WTC11 (cell line): Measurements from ENCODE around the gene GGNBP2. TPM values are rescaled to one million over a fixed set of nuclear protein-coding genes. Genes with fewer than 3 reads are reported as not detected.

Source experiments
- ATAC-seq: fragments of 200-7000 bp; cut with Tn5 transposase; 2 replicates; pipeline ENCODE4 v1.10.0; 2021; ENCODE audit warnings: mild to moderate bottlenecking, moderate library complexity
- CTCF ChIA-PET: fragments of 300-600 bp; sonication (Branson Sonifier 250); formaldehyde crosslinking; loops from one replicate; lab custom pipeline; 2021; ENCODE audit warnings: antibody characterized with exemption; lab: Charles Lee
- POLR2A ChIA-PET: fragments of 350-600 bp; sonication (Branson Sonifier 250); formaldehyde crosslinking; loops from one replicate; lab custom pipeline; 2021; ENCODE audit warnings: antibody characterized with exemption; lab: Charles Lee
- DNase-seq: peaks from one replicate; pipeline ENCODE4 v3.0.0; 2021; ENCODE audit warnings: low spot score
- H3K27ac Mint-ChIP-seq: 2 replicates; pipeline ENCODE4 v1.8.0; 2021; ENCODE audit warnings: mixed read lengths
- H3K27me3 Mint-ChIP-seq: 2 replicates; pipeline ENCODE4 v1.8.0; 2021; ENCODE audit warnings: low read depth, mild to moderate bottlenecking, moderate library complexity, mixed read lengths
- H3K36me3 Mint-ChIP-seq: 2 replicates; pipeline ENCODE4 v1.8.0; 2021; ENCODE audit warnings: mixed read lengths
- H3K4me1 Mint-ChIP-seq: 2 replicates; pipeline ENCODE4 v1.8.0; 2022; ENCODE audit warnings: mixed read lengths
- H3K4me3 Mint-ChIP-seq: 2 replicates; pipeline ENCODE4 v1.8.0; 2021; ENCODE audit warnings: mild to moderate bottlenecking, moderate library complexity, mixed read lengths
- H3K9me3 Mint-ChIP-seq: 2 replicates; pipeline ENCODE4 v1.8.0; 2021; ENCODE audit warnings: mixed read lengths
- EMX1 ChIP-seq: fragments of 250-450 bp; sonication (Bioruptor Pico); IDR thresholded peaks from 2 replicates; pipeline ENCODE4 v1.8.0; 2021; ENCODE audit warnings: mild to moderate bottlenecking
- ERG ChIP-seq: fragments of 250-450 bp; sonication (Bioruptor Pico); IDR thresholded peaks from 2 replicates; pipeline ENCODE4 v1.8.0; 2021; ENCODE audit warnings: mild to moderate bottlenecking
- FOXP1 ChIP-seq: sonication (generic); formaldehyde crosslinking; IDR thresholded peaks from 2 replicates; pipeline ENCODE4 v1.8.0; 2022; ENCODE audit warnings: missing genetic modification reagents, mild to moderate bottlenecking, moderate library complexity, borderline replicate concordance
- HMGA2 ChIP-seq: fragments of 250-450 bp; sonication (Bioruptor Pico); IDR thresholded peaks from 2 replicates; pipeline ENCODE4 v1.4.0; 2021; ENCODE audit warnings: mild to moderate bottlenecking, moderate library complexity
- MXD4 ChIP-seq: fragments of 250-450 bp; sonication (Bioruptor Pico); IDR thresholded peaks from 2 replicates; pipeline ENCODE4 v1.8.0; 2021; ENCODE audit warnings: mild to moderate bottlenecking, moderate library complexity, borderline replicate concordance
- RELA ChIP-seq: sonication (generic); formaldehyde crosslinking; IDR thresholded peaks from 2 replicates; pipeline ENCODE4 v1.8.1; 2022; ENCODE audit warnings: missing genetic modification reagents, mild to moderate bottlenecking, borderline replicate concordance
- SOX15 ChIP-seq: fragments of 250-450 bp; sonication (Bioruptor Pico); IDR thresholded peaks from 2 replicates; pipeline ENCODE4 v1.9.0; 2021; ENCODE audit warnings: mild to moderate bottlenecking
- TCF7 ChIP-seq: sonication (generic); formaldehyde crosslinking; IDR thresholded peaks from 2 replicates; pipeline ENCODE4 v1.8.0; 2022; ENCODE audit warnings: mild to moderate bottlenecking, low read depth, missing genetic modification reagents, moderate library complexity
- TEAD1 ChIP-seq: sonication (generic); formaldehyde crosslinking; IDR thresholded peaks from 2 replicates; pipeline ENCODE4 v1.8.0; 2022; ENCODE audit warnings: mild to moderate bottlenecking, missing genetic modification reagents
- TEAD4 ChIP-seq: sonication (generic); formaldehyde crosslinking; IDR thresholded peaks from 2 replicates; pipeline ENCODE4 v1.8.0; 2022; ENCODE audit warnings: mild to moderate bottlenecking, missing genetic modification reagents
- TP53 ChIP-seq: sonication (generic); formaldehyde crosslinking; IDR thresholded peaks from 2 replicates; pipeline ENCODE4 v1.8.1; 2023; ENCODE audit warnings: mild to moderate bottlenecking, missing genetic modification reagents
- ZBTB21 ChIP-seq: sonication (generic); formaldehyde crosslinking; IDR thresholded peaks from 2 replicates; pipeline ENCODE4 v1.8.1; 2023; ENCODE audit warnings: mild to moderate bottlenecking, missing genetic modification reagents, borderline replicate concordance
- ZNF121 ChIP-seq: sonication (generic); formaldehyde crosslinking; IDR thresholded peaks from 2 replicates; pipeline ENCODE4 v1.8.0; 2023; ENCODE audit warnings: missing genetic modification reagents
- ZNF138 ChIP-seq: sonication (generic); formaldehyde crosslinking; conservative IDR thresholded peaks from 2 replicates; pipeline ENCODE4 v1.8.1; 2022; ENCODE audit warnings: mild to moderate bottlenecking, moderate library complexity, missing genetic modification reagents
- total RNA-seq: library from RNA; stranded (reverse); gene quantifications from 3 replicates; pipeline ENCODE4 v1.2.3, GENCODE V29; 2021
- TF ChIP-seq, protein P1 (sequence below): sonication (generic); formaldehyde crosslinking; IDR thresholded peaks from 2 replicates; pipeline ENCODE4 v1.8.0; 2022; ENCODE audit warnings: mild to moderate bottlenecking, missing genetic modification reagents
- TF ChIP-seq, protein P2 (sequence below): fragments of 250-450 bp; sonication (Bioruptor Pico); IDR thresholded peaks from 2 replicates; pipeline ENCODE4 v2.1.2; 2022; ENCODE audit warnings: mild to moderate bottlenecking, moderate library complexity
- TF ChIP-seq, protein P3 (sequence below): fragments of 200-600 bp; IDR thresholded peaks from 2 replicates; pipeline ENCODE4 v1.8.0; 2022; ENCODE audit warnings: antibody characterized with exemption
- TF ChIP-seq, protein P4 (sequence below): sonication (generic); formaldehyde crosslinking; IDR thresholded peaks from 2 replicates; pipeline ENCODE4 v1.8.1; 2023; ENCODE audit warnings: mild to moderate bottlenecking, missing genetic modification reagents, borderline replicate concordance

The GGNBP2 gene
- total RNA-seq, 1 experiment from 2014 or later, result 49.6 TPM

DNA sequence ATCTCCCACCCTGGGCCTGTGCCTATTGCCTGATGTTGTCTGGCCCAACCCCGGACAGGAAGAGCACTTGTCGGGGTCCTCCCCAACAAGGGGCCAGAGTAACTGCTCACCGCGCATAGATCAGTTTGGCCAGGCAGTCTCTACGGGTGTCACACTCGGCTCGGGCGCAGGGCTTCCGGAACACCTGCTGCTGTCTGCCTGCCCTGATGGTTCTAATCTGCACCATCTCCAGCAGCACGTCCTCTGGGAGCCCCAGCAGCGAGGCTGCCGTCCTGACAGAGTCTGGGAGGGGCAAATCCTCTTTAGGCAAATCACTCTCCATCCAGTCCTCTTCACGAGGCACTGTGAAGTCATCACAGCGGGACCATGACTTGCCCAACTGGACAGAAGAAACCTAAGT, 34.1 kb upstream of the GGNBP2 start:
- Mint-ChIP-seq H3K4me3 (no peak overlapping the region), H3K27ac (peak overlapping the region; percentile 45; the same call in 1 of the 2 replicates), H3K36me3 (peaks cover 87% of the 10 kb centered on the region), H3K4me1 (no peaks in the 10 kb centered on the region), H3K9me3 (no peaks in the 10 kb centered on the region), H3K27me3 (no peaks in the 10 kb centered on the region)
- ChIA-PET CTCF (no interaction called here), POLR2A (no interaction called here)
- TF ChIP-seq, protein P1, sequence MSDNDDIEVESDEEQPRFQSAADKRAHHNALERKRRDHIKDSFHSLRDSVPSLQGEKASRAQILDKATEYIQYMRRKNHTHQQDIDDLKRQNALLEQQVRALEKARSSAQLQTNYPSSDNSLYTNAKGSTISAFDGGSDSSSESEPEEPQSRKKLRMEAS (CRISPR knock-in tag), result no peak
- TF ChIP-seq ERG (no peak), HMGA2 (CRISPR knock-in tag) (no peak), SOX15 (CRISPR knock-in tag) (no peak), FOXP1 (CRISPR knock-in tag) (no peak), EMX1 (CRISPR knock-in tag) (no peak), RELA (CRISPR knock-in tag) (no peak), TP53 (CRISPR knock-in tag) (no peak), MXD4 (CRISPR knock-in tag) (no peak), ZNF121 (CRISPR knock-in tag) (no peak), TEAD4 (no peak), TEAD1 (CRISPR knock-in tag) (no peak)
- TF ChIP-seq, protein P2, sequence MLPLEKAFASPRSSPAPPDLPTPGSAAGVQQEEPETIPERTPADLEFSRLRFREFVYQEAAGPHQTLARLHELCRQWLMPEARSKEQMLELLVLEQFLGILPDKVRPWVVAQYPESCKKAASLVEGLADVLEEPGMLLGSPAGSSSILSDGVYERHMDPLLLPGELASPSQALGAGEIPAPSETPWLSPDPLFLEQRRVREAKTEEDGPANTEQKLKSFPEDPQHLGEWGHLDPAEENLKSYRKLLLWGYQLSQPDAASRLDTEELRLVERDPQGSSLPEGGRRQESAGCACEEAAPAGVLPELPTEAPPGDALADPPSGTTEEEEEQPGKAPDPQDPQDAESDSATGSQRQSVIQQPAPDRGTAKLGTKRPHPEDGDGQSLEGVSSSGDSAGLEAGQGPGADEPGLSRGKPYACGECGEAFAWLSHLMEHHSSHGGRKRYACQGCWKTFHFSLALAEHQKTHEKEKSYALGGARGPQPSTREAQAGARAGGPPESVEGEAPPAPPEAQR (CRISPR knock-in tag), result no peak
- no peak for ATAC-seq
- DNase-seq, result no peak

- TF ChIP-seq ZNF138 (CRISPR knock-in tag) (no peak), ZBTB21 (no peak), RELA (CRISPR knock-in tag) (no peak), TCF7 (no peak)
- TF ChIP-seq, protein P3, sequence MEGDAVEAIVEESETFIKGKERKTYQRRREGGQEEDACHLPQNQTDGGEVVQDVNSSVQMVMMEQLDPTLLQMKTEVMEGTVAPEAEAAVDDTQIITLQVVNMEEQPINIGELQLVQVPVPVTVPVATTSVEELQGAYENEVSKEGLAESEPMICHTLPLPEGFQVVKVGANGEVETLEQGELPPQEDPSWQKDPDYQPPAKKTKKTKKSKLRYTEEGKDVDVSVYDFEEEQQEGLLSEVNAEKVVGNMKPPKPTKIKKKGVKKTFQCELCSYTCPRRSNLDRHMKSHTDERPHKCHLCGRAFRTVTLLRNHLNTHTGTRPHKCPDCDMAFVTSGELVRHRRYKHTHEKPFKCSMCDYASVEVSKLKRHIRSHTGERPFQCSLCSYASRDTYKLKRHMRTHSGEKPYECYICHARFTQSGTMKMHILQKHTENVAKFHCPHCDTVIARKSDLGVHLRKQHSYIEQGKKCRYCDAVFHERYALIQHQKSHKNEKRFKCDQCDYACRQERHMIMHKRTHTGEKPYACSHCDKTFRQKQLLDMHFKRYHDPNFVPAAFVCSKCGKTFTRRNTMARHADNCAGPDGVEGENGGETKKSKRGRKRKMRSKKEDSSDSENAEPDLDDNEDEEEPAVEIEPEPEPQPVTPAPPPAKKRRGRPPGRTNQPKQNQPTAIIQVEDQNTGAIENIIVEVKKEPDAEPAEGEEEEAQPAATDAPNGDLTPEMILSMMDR, result no peak
- TF ChIP-seq, protein P4, sequence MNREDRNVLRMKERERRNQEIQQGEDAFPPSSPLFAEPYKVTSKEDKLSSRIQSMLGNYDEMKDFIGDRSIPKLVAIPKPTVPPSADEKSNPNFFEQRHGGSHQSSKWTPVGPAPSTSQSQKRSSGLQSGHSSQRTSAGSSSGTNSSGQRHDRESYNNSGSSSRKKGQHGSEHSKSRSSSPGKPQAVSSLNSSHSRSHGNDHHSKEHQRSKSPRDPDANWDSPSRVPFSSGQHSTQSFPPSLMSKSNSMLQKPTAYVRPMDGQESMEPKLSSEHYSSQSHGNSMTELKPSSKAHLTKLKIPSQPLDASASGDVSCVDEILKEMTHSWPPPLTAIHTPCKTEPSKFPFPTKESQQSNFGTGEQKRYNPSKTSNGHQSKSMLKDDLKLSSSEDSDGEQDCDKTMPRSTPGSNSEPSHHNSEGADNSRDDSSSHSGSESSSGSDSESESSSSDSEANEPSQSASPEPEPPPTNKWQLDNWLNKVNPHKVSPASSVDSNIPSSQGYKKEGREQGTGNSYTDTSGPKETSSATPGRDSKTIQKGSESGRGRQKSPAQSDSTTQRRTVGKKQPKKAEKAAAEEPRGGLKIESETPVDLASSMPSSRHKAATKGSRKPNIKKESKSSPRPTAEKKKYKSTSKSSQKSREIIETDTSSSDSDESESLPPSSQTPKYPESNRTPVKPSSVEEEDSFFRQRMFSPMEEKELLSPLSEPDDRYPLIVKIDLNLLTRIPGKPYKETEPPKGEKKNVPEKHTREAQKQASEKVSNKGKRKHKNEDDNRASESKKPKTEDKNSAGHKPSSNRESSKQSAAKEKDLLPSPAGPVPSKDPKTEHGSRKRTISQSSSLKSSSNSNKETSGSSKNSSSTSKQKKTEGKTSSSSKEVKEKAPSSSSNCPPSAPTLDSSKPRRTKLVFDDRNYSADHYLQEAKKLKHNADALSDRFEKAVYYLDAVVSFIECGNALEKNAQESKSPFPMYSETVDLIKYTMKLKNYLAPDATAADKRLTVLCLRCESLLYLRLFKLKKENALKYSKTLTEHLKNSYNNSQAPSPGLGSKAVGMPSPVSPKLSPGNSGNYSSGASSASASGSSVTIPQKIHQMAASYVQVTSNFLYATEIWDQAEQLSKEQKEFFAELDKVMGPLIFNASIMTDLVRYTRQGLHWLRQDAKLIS (CRISPR knock-in tag), result no peak
- DNase-seq (no peak), ATAC-seq (no peak)
- H3K27me3 Mint-ChIP-seq, result no peaks in the 10 kb centered on the region
- H3K4me3 Mint-ChIP-seq, result no peak overlapping the region
- peaks cover 84% of the 10 kb centered on the region for H3K36me3 Mint-ChIP-seq
- no peak overlapping the region for H3K27ac Mint-ChIP-seq
- no peaks in the 10 kb centered on the region for H3K4me1 Mint-ChIP-seq
- H3K9me3 Mint-ChIP-seq, result no peaks in the 10 kb centered on the region
- CTCF ChIA-PET, result no interaction called here
- POLR2A ChIA-PET, result no interaction called here
These were observed 33.5 kb upstream of the GGNBP2 start for GRCh38 chr17:36511216-36511615.
